ENCODE results near the gene STX16. TPM values are rescaled to one million over a fixed set of nuclear protein-coding genes. Genes with fewer than 3 reads are reported as not detected.

STX16 gene
- total and polyA plus RNA-seq, 9 of the 15 experiments (the other 6 are each of a cell fraction or from before 2014, with no cell fraction given): 4.4 to 43.5 (median 14.7) TPM

GRCh38 chr20:58682656-58683531 lies 31.8 kb downstream of the STX16 start (continued):
- TF ChIP-seq, protein P1, sequence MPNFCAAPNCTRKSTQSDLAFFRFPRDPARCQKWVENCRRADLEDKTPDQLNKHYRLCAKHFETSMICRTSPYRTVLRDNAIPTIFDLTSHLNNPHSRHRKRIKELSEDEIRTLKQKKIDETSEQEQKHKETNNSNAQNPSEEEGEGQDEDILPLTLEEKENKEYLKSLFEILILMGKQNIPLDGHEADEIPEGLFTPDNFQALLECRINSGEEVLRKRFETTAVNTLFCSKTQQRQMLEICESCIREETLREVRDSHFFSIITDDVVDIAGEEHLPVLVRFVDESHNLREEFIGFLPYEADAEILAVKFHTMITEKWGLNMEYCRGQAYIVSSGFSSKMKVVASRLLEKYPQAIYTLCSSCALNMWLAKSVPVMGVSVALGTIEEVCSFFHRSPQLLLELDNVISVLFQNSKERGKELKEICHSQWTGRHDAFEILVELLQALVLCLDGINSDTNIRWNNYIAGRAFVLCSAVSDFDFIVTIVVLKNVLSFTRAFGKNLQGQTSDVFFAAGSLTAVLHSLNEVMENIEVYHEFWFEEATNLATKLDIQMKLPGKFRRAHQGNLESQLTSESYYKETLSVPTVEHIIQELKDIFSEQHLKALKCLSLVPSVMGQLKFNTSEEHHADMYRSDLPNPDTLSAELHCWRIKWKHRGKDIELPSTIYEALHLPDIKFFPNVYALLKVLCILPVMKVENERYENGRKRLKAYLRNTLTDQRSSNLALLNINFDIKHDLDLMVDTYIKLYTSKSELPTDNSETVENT (CRISPR knock-in tag; IDR thresholded peaks at IDR 0.05): no peak
- TF ChIP-seq ZNF23 (CRISPR knock-in tag; IDR thresholded peaks at IDR 0.05): no peak
- no peak for TF ChIP-seq ZNF3 (CRISPR knock-in tag; IDR thresholded peaks at IDR 0.05)
- TF ChIP-seq CTBP1 (IDR thresholded peaks at IDR 0.05; ENCODE audit: borderline replicate concordance): no peak

GRCh38 chr20:58684291-58684690 lies 33.2 kb downstream of the STX16 start:
- intact Hi-C loops (cut with micrococcal nuclease) (no loop called here), in situ Hi-C loops (cut with MboI) (no loop called here)
- Histone ChIP-seq H3K36me3 (ENCODE audit: control insufficient read depth, insufficient read depth, low read length) (peaks cover 11% of the 10 kb centered on the region; the same call in 1 of the 3 replicates), H3K27me3 (ENCODE audit: control insufficient read depth in 2 of 2, insufficient read depth in 2 of 2, low read length in 2 of 2) (no peaks in the 10 kb centered on the region), H4K20me1 (replicated peaks; ENCODE audit: control insufficient read depth, insufficient read depth, low read length) (no peaks in the 10 kb centered on the region), H3K9me1 (ENCODE audit: control insufficient read depth, insufficient read depth, low read length) (no peaks in the 10 kb centered on the region), H3K4me2 (ENCODE audit: insufficient read depth, low read length) (no peak overlapping the region), H3K9ac (ENCODE audit: insufficient read depth in 1 of 2, low read depth in 2 of 2, low read length in 2 of 2) (no peak overlapping the region), H2AFZ (ENCODE audit: low read depth, low read length) (no peak overlapping the region), H3K9me3 (replicated peaks; ENCODE audit: control insufficient read depth, insufficient read depth, low read depth, low read length) (no peaks in the 10 kb centered on the region), H3K79me2 (ENCODE audit: control insufficient read depth, insufficient read depth, low read length) (no peaks in the 10 kb centered on the region), H3K27ac (ENCODE audit: extremely low read depth, low read depth, low read length) (no peak overlapping the region), H3K4me3 (no peak overlapping the region), H3K4me1 (replicated peaks in 1 of 2; ENCODE audit: control insufficient read depth in 2 of 2, insufficient read depth in 2 of 2, low read length in 2 of 2) (no peaks in the 10 kb centered on the region)
- BruUV-seq (replicated peaks): no TSS peak
- no peak for TF ChIP-seq CHD4 (IDR thresholded peaks at IDR 0.05; ENCODE audit: insufficient read depth, insufficient replicate concordance, low read depth, low read length, poor library complexity, severe bottlenecking)
- TF ChIP-seq, protein P2, sequence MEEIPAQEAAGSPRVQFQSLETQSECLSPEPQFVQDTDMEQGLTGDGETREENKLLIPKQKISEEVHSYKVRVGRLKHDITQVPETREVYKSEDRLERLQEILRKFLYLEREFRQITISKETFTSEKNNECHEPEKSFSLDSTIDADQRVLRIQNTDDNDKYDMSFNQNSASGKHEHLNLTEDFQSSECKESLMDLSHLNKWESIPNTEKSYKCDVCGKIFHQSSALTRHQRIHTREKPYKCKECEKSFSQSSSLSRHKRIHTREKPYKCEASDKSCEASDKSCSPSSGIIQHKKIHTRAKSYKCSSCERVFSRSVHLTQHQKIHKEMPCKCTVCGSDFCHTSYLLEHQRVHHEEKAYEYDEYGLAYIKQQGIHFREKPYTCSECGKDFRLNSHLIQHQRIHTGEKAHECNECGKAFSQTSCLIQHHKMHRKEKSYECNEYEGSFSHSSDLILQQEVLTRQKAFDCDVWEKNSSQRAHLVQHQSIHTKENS (CRISPR knock-in tag; IDR thresholded peaks at IDR 0.05): no peak
- no peak for TF ChIP-seq RNF2 (IDR thresholded peaks at IDR 0.05)
- TF ChIP-seq, protein P3, sequence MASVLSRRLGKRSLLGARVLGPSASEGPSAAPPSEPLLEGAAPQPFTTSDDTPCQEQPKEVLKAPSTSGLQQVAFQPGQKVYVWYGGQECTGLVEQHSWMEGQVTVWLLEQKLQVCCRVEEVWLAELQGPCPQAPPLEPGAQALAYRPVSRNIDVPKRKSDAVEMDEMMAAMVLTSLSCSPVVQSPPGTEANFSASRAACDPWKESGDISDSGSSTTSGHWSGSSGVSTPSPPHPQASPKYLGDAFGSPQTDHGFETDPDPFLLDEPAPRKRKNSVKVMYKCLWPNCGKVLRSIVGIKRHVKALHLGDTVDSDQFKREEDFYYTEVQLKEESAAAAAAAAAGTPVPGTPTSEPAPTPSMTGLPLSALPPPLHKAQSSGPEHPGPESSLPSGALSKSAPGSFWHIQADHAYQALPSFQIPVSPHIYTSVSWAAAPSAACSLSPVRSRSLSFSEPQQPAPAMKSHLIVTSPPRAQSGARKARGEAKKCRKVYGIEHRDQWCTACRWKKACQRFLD (CRISPR knock-in tag; IDR thresholded peaks at IDR 0.05): no peak
- no peak for TF ChIP-seq ZNF140 (CRISPR knock-in tag; IDR thresholded peaks at IDR 0.05)
- ATAC-seq: no peak
- CTCF ChIA-PET (ENCODE audit: low intra/inter-chr PET ratio): no interaction called here
- no peak for DNase-seq (ENCODE audit: extremely low read depth in 1 of 4, low spot score in 3 of 4)
- POLR2A ChIA-PET: interaction anchor here (1.0 kb wide), 1 partner anchor 10 kb away, joined by 4 read pairs; no protein-coding TSS in a partner anchor
- no peak for FAIRE-seq
- 95% methylated on average over 2 of the region's 2 CpGs for WGBS (ENCODE audit: insufficient coverage, low coverage, missing lambda C conversion rate)
